ENCODE data around the gene PKIG. TPM values are rescaled to one million over a fixed set of nuclear protein-coding genes. Genes with fewer than 3 reads are reported as not detected.

Gene PKIG
- total and polyA plus RNA-seq, 10 of the 15 experiments (the other 5 are each of a cell fraction or from before 2014, with no cell fraction given): 5.7 to 82.3 (median 39.7) TPM

- no peak for TF ChIP-seq BCLAF1 (IDR thresholded peaks at IDR 0.05)
- no peak for TF ChIP-seq STAT1 (conservative IDR thresholded peaks at IDR 0.05)
- 0 out of 2 replicates have a peak, but pooled peaks have one; percentile 42 for TF ChIP-seq BCL11A (IDR thresholded peaks at IDR 0.05; ENCODE audit: low read depth, low read length)
- TF ChIP-seq POLR2A (IDR thresholded peaks at IDR 0.05; ENCODE audit: low read depth, low read length): no peak
- TF ChIP-seq RFX5 (IDR thresholded peaks at IDR 0.05; ENCODE audit: low read depth, low read length): no peak
- 0 out of 2 replicates have a peak, but pooled peaks have one; percentile 27 for TF ChIP-seq NR2F1 (conservative IDR thresholded peaks at IDR 0.05)
- TF ChIP-seq, protein P1, sequence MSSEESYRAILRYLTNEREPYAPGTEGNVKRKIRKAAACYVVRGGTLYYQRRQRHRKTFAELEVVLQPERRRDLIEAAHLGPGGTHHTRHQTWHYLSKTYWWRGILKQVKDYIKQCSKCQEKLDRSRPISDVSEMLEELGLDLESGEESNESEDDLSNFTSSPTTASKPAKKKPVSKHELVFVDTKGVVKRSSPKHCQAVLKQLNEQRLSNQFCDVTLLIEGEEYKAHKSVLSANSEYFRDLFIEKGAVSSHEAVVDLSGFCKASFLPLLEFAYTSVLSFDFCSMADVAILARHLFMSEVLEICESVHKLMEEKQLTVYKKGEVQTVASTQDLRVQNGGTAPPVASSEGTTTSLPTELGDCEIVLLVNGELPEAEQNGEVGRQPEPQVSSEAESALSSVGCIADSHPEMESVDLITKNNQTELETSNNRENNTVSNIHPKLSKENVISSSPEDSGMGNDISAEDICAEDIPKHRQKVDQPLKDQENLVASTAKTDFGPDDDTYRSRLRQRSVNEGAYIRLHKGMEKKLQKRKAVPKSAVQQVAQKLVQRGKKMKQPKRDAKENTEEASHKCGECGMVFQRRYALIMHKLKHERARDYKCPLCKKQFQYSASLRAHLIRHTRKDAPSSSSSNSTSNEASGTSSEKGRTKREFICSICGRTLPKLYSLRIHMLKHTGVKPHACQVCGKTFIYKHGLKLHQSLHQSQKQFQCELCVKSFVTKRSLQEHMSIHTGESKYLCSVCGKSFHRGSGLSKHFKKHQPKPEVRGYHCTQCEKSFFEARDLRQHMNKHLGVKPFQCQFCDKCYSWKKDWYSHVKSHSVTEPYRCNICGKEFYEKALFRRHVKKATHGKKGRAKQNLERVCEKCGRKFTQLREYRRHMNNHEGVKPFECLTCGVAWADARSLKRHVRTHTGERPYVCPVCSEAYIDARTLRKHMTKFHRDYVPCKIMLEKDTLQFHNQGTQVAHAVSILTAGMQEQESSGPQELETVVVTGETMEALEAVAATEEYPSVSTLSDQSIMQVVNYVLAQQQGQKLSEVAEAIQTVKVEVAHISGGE (CRISPR knock-in tag; IDR thresholded peaks at IDR 0.05): no peak
- TF ChIP-seq MLLT1 (IDR thresholded peaks at IDR 0.05): no peak
- no peak for TF ChIP-seq IRF4 (IDR thresholded peaks at IDR 0.05; ENCODE audit: low read depth, low read length)
- TF ChIP-seq BMI1 (IDR thresholded peaks at IDR 0.05; ENCODE audit: borderline replicate concordance): peak; percentile 69; the same call in 1 of the 2 replicates
- no peak for TF ChIP-seq ZNF384 (IDR thresholded peaks at IDR 0.05; ENCODE audit: borderline replicate concordance, low read depth, low read length)
- peak; percentile 75 for TF ChIP-seq MEF2B (IDR thresholded peaks at IDR 0.05; ENCODE audit: partially characterized antibody, poor library complexity, severe bottlenecking)
- no peak for TF ChIP-seq RB1 (IDR thresholded peaks at IDR 0.05; ENCODE audit: borderline replicate concordance)
- no peak for TF ChIP-seq SIN3A (IDR thresholded peaks at IDR 0.05; ENCODE audit: low read depth, low read length)
- TF ChIP-seq USF2 (IDR thresholded peaks at IDR 0.05; ENCODE audit: borderline replicate concordance, low read depth, low read length): no peak
- no peak for TF ChIP-seq NR2C2 (IDR thresholded peaks at IDR 0.05; ENCODE audit: borderline replicate concordance, control insufficient read depth, insufficient read length, low read depth)
- TF ChIP-seq PAX8 (IDR thresholded peaks at IDR 0.05): 0 out of 2 replicates have a peak, but pooled peaks have one; percentile 61
- TF ChIP-seq ATF7 (IDR thresholded peaks at IDR 0.05; ENCODE audit: low read depth): peak; percentile 51
- TF ChIP-seq MYC (IDR thresholded peaks at IDR 0.05; ENCODE audit: insufficient read depth, insufficient read length, insufficient replicate concordance, low read length, severe bottlenecking): no peak
- no peak for TF ChIP-seq HDAC6 (IDR thresholded peaks at IDR 0.05; ENCODE audit: unreplicated experiment)
- TF ChIP-seq ZBED1 (IDR thresholded peaks at IDR 0.05; ENCODE audit: borderline replicate concordance): no peak
These were observed 4.9 kb downstream of the PKIG start (continued) for GRCh38 chr20:44587035-44587980.
